GM18498 (cell line): ENCODE results near the gene COL12A1.

ENCODE experiments used
- ATAC-seq: cut with Tn5 transposase; IDR thresholded peaks from one replicate; pipeline ENCODE4 v1.9.1; 2021; ENCODE audit warnings: mild to moderate bottlenecking, moderate library complexity; ENCODE audit not compliant: unreplicated experiment

The COL12A1 gene

GRCh38 chr6:75145211-75145610 lies 60.6 kb downstream of the COL12A1 start:
- ATAC-seq = no peak

- no peak for ATAC-seq
Observed at GRCh38 chr6:75144386-75144785, 61.5 kb downstream of the COL12A1 start.

GRCh38 chr6:75143191-75143590 lies 62.7 kb downstream of the COL12A1 start:
- ATAC-seq = no peak

- ATAC-seq = no peak
Observed at GRCh38 chr6:75142721-75143120, 63.1 kb downstream of the COL12A1 start.

GRCh38 chr6:75135876-75136275 lies 70.0 kb downstream of the COL12A1 start:
- no peak for ATAC-seq

- no peak for ATAC-seq
Observed at GRCh38 chr6:75135450-75135849, 70.4 kb downstream of the COL12A1 start.

GRCh38 chr6:75130784-75131183 lies 75.1 kb downstream of the COL12A1 start:
- no peak for ATAC-seq

- ATAC-seq = no peak
Observed at GRCh38 chr6:75128878-75129570, 76.8 kb downstream of the COL12A1 start.

GRCh38 chr6:75126518-75126917 lies 79.3 kb downstream of the COL12A1 start:
- no peak for ATAC-seq

- ATAC-seq = no peak
Observed at GRCh38 chr6:75124983-75125382, 80.9 kb downstream of the COL12A1 start.

- no peak for ATAC-seq
Observed at GRCh38 chr6:75124085-75124484, 81.8 kb downstream of the COL12A1 start.

GRCh38 chr6:75118925-75119515 lies 86.8 kb downstream of the COL12A1 start:
- ATAC-seq = no peak

GRCh38 chr6:75117701-75118100 lies 88.2 kb downstream of the COL12A1 start:
- ATAC-seq = no peak

GRCh38 chr6:75116946-75117345 lies 88.9 kb downstream of the COL12A1 start:
- no peak for ATAC-seq

GRCh38 chr6:75115481-75115880 lies 90.4 kb downstream of the COL12A1 start:
- no peak for ATAC-seq

GRCh38 chr6:75114806-75115205 lies 91.0 kb downstream of the COL12A1 start:
- no peak for ATAC-seq

- ATAC-seq = no peak
Observed at GRCh38 chr6:75114195-75114594, 91.7 kb downstream of the COL12A1 start.

- no peak for ATAC-seq
Observed at GRCh38 chr6:75113446-75113845, 92.4 kb downstream of the COL12A1 start.

GRCh38 chr6:75109765-75110164 lies 96.1 kb downstream of the COL12A1 start:
- no peak for ATAC-seq

- ATAC-seq = no peak
Observed at GRCh38 chr6:75109022-75109421, 96.8 kb downstream of the COL12A1 start.

GRCh38 chr6:75108333-75108974 lies 97.4 kb downstream of the COL12A1 start:
- ATAC-seq = no peak

- ATAC-seq = no peak
Observed at GRCh38 chr6:75107913-75108312, 97.9 kb downstream of the COL12A1 start.
